H1 (cell line): ENCODE data around the gene CNNM4.

Experiments used
- GABPA ChIP-seq: IDR thresholded peaks from 2 replicates; pipeline ENCODE4 v1.6.1; 2011; ENCODE audit warnings: mild to moderate bottlenecking, low read length, moderate library complexity, borderline replicate concordance; ENCODE audit not compliant: insufficient read depth
- MAFK ChIP-seq: IDR thresholded peaks from 2 replicates; pipeline ENCODE4 v1.6.1; 2012; ENCODE audit warnings: low read depth, mild to moderate bottlenecking, improper control_type of control experiment, low read length
- PHF8 ChIP-seq: fragments of 200-600 bp; sonication (generic); conservative IDR thresholded peaks from 2 replicates; pipeline ENCODE4 v1.7.1; 2012; ENCODE audit warnings: low read depth, mild to moderate bottlenecking, inconsistent platforms, low read length, moderate library complexity
- POLR2A ChIP-seq, 2 experiments: IDR thresholded peaks; 1 replicate in 1 of 2; 2 replicates in 1 of 2; pipeline ENCODE4 v1.6.1; 2011; ENCODE audit warnings: low read depth in 2 of 2, low read length in 2 of 2, mild to moderate bottlenecking in 2 of 2; ENCODE audit errors: control extremely low read depth in 1 of 2
- POLR2AphosphoS5 ChIP-seq: IDR thresholded peaks from 2 replicates; pipeline ENCODE4 v1.6.1; 2011; ENCODE audit warnings: low read depth, low read length
- RAD21 ChIP-seq, 2 experiments: IDR thresholded peaks in 1 of 2; conservative IDR thresholded peaks in 1 of 2; 2 replicates each; pipeline ENCODE4 v1.6.1; 2011; ENCODE audit warnings: low read depth in 2 of 2, low read length in 2 of 2, improper control_type of control experiment in 1 of 2, inconsistent platforms in 1 of 2, mild to moderate bottlenecking in 1 of 2, moderate library complexity in 1 of 2
- RNF2 ChIP-seq: fragments of 200-900, 300-1000 bp; sonication (generic); IDR thresholded peaks from 2 replicates; pipeline ENCODE4 v1.7.1; 2016; ENCODE audit warnings: borderline replicate concordance, low read depth, mild to moderate bottlenecking, antibody characterized with exemption, low read length; ENCODE audit not compliant: poor library complexity, severe bottlenecking; ENCODE audit errors: missing control alignments
- TF ChIP-seq, protein P1 (sequence below), 3 experiments: IDR thresholded peaks; 1 replicate in 2 of 3; 2 replicates in 1 of 3; pipeline versions ENCODE4 v1.5.1 to v1.6.1; 2011; ENCODE audit warnings: low read length in 3 of 3, mild to moderate bottlenecking in 3 of 3, inconsistent platforms in 2 of 3, low read depth in 1 of 3, moderate library complexity in 1 of 3; ENCODE audit not compliant: insufficient read depth in 1 of 3; ENCODE audit errors: control extremely low read depth in 1 of 3

DNA sequence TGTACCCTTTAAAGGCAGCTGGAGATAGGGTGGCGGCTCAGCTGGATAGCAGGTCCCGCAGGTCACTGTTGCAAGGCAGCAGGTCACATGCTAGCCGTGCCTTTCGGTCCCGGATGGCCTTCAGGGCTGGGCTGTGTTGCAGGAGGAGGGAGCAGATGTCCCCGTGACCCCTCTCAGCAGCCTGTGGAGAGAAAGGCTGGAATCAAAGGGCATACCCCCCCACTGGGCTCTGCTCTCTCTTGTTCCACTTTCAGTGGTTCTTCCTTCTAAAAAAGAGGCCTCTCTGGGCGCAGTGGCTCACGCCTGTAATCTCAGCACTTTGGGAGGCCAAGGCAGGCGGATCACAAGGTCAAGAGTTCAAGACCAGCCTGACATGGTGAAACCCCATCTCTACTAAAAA is 87.6 kb downstream of the CNNM4 start:
- TF ChIP-seq, protein P1, sequence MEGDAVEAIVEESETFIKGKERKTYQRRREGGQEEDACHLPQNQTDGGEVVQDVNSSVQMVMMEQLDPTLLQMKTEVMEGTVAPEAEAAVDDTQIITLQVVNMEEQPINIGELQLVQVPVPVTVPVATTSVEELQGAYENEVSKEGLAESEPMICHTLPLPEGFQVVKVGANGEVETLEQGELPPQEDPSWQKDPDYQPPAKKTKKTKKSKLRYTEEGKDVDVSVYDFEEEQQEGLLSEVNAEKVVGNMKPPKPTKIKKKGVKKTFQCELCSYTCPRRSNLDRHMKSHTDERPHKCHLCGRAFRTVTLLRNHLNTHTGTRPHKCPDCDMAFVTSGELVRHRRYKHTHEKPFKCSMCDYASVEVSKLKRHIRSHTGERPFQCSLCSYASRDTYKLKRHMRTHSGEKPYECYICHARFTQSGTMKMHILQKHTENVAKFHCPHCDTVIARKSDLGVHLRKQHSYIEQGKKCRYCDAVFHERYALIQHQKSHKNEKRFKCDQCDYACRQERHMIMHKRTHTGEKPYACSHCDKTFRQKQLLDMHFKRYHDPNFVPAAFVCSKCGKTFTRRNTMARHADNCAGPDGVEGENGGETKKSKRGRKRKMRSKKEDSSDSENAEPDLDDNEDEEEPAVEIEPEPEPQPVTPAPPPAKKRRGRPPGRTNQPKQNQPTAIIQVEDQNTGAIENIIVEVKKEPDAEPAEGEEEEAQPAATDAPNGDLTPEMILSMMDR (IDR thresholded peaks at IDR 0.05; ENCODE audit: control extremely low read depth in 1 of 3, insufficient read depth in 1 of 3, low read depth in 1 of 3, low read length in 3 of 3) = no peak
- no peak for TF ChIP-seq MAFK
- no peak for TF ChIP-seq GABPA
- TF ChIP-seq RNF2 = no peak
- no peak for TF ChIP-seq POLR2AphosphoS5
- no peak for TF ChIP-seq POLR2A (IDR thresholded peaks at IDR 0.05; ENCODE audit: control extremely low read depth in 1 of 2, low read depth in 2 of 2, low read length in 2 of 2)
- TF ChIP-seq PHF8 = no peak
- TF ChIP-seq RAD21 (IDR thresholded peaks at IDR 0.05 in 1 of 2, conservative IDR thresholded peaks at IDR 0.05 in 1 of 2; ENCODE audit: low read depth in 2 of 2, low read length in 2 of 2) = no peak
